HepG2 (cell line): ENCODE data around the gene PDLIM4. TPM values are rescaled to one million over a fixed set of nuclear protein-coding genes. Genes with fewer than 3 reads are reported as not detected.

ENCODE experiments used
- ATAC-seq: fragments of 200-7000 bp; cut with Tn5 transposase; 3 replicates; pipeline ENCODE4 v1.9.1; 2020; ENCODE audit warnings: mild to moderate bottlenecking, moderate library complexity
- BruUV-seq: library from RNA; stranded (reverse); fragments of 400-500 nt; replicated peaks from 2 replicates; lab custom pipeline; 2021; lab: Mats Ljungman, UMichigan
- CTCF ChIA-PET: fragments of 300-600 bp; formaldehyde crosslinking; extraction: SDS; loops from one replicate; lab custom pipeline; 2021; ENCODE audit warnings: low total read pairs, inconsistent platforms, low intra/inter-chr PET ratio; lab: Yijun Ruan, JAX
- POLR2A ChIA-PET: fragments of 350-600 bp; sonication (Branson Sonifier 250); formaldehyde crosslinking; loops from one replicate; lab custom pipeline; 2020; ENCODE audit warnings: antibody characterized with exemption, inconsistent platforms; lab: Yijun Ruan, JAX
- DNase-seq: peaks from one replicate; pipeline ENCODE4 v3.0.0-alpha.2; 2015; ENCODE audit warnings: low spot score
- FAIRE-seq: peaks from 3 replicates; lab custom pipeline; 2011; peaks lifted over from hg19 to GRCh38; lab: Jason Lieb, UNC
- H2AFZ ChIP-seq: one replicate; pipeline ENCODE4 v1.6.1; 2011; ENCODE audit warnings: low read length, inconsistent platforms
- H3K27ac ChIP-seq: fragments of 300-600 bp; 3 replicates; pipeline ENCODE4 v1.8.0; 2011; ENCODE audit warnings: mixed run types, mild to moderate bottlenecking, mixed read lengths, low read length, inconsistent platforms; ENCODE audit not compliant: insufficient read depth; ENCODE audit errors: extremely low read length
- H3K27me3 ChIP-seq, 2 experiments: fragments of 200-600 bp in 1 of 2; 2 replicates in 1 of 2; 3 replicates in 1 of 2; pipeline versions ENCODE4 v1.6.0 to v1.8.0; 2011; ENCODE audit warnings: low read length in 2 of 2, mild to moderate bottlenecking in 2 of 2, moderate library complexity in 2 of 2, inconsistent platforms in 1 of 2; ENCODE audit not compliant: insufficient read depth in 2 of 2, control insufficient read depth in 1 of 2
- H3K36me3 ChIP-seq, 2 experiments: fragments of 200-600 bp in 1 of 2; replicated peaks in 1 of 2; 2 replicates in 1 of 2; 3 replicates in 1 of 2; pipeline versions ENCODE4 v1.5.1 to v1.8.0; 2011; ENCODE audit warnings: low read length in 2 of 2, inconsistent platforms in 1 of 2; ENCODE audit not compliant: insufficient read depth in 2 of 2, control insufficient read depth in 1 of 2
- H3K4me1 ChIP-seq: 2 replicates; pipeline ENCODE4 v1.5.1; 2012; ENCODE audit warnings: low read length, inconsistent platforms; ENCODE audit not compliant: insufficient read depth
- H3K4me2 ChIP-seq: 2 replicates; pipeline ENCODE4 v1.6.0; 2011; ENCODE audit warnings: low read depth, low read length, inconsistent platforms
- H3K4me3 ChIP-seq, 3 experiments: fragments of 200-600 bp in 1 of 3; sonication (generic), shearing (Covaris generic) in 1 of 3; replicated peaks in 1 of 3; 2 replicates each; pipeline ENCODE4 v1.5.1; 2011 to 2016; ENCODE audit warnings: low read length in 3 of 3, inconsistent platforms in 2 of 3, low read depth in 2 of 3, mild to moderate bottlenecking in 2 of 3, control low read depth in 1 of 3, mixed read lengths in 1 of 3; ENCODE audit not compliant: insufficient read depth in 1 of 3
- H3K79me2 ChIP-seq: one replicate; pipeline ENCODE4 v1.6.1; 2011; ENCODE audit warnings: low read length, inconsistent platforms; ENCODE audit not compliant: insufficient read depth
- H3K9ac ChIP-seq: 2 replicates; pipeline ENCODE4 v1.6.0; 2011; ENCODE audit warnings: mild to moderate bottlenecking, low read depth, low read length, inconsistent platforms; ENCODE audit not compliant: insufficient read depth
- H3K9me3 ChIP-seq: 2 replicates; pipeline ENCODE4 v1.5.1; 2012; ENCODE audit warnings: mild to moderate bottlenecking, low read length
- H4K20me1 ChIP-seq: 2 replicates; pipeline ENCODE4 v1.6.0; 2011; ENCODE audit warnings: inconsistent platforms, mild to moderate bottlenecking, low read length, moderate library complexity; ENCODE audit not compliant: insufficient read depth
- BCL3 ChIP-seq: sonication (generic); formaldehyde crosslinking; IDR thresholded peaks from 2 replicates; pipeline ENCODE4 v1.5.1; 2020; ENCODE audit warnings: mild to moderate bottlenecking, missing genetic modification reagents, moderate library complexity
- GATA4 ChIP-seq: sonication (generic); IDR thresholded peaks from 2 replicates; pipeline ENCODE4 v1.6.1; 2016; ENCODE audit warnings: antibody characterized with exemption, low read depth, borderline replicate concordance
- GPBP1L1 ChIP-seq: sonication (generic); formaldehyde crosslinking; IDR thresholded peaks from 2 replicates; pipeline ENCODE4 v1.5.0; 2020; ENCODE audit warnings: mild to moderate bottlenecking, missing genetic modification reagents
- HNF4A ChIP-seq: sonication (generic); formaldehyde crosslinking; IDR thresholded peaks from 2 replicates; pipeline ENCODE4 v1.4.0; 2020; ENCODE audit warnings: missing genetic modification reagents
- PRDM10 ChIP-seq: sonication (generic); formaldehyde crosslinking; IDR thresholded peaks from 2 replicates; pipeline ENCODE4 v1.4.0; 2020; ENCODE audit warnings: low read depth, missing genetic modification reagents
- SUZ12 ChIP-seq: fragments of 150-350 bp; IDR thresholded peaks from 2 replicates; pipeline ENCODE4 v1.6.1; 2014; ENCODE audit warnings: low read depth, low read length
- ZNF121 ChIP-seq: sonication (generic); formaldehyde crosslinking; IDR thresholded peaks from 2 replicates; pipeline ENCODE4 v1.5.0; 2020; ENCODE audit warnings: mild to moderate bottlenecking, missing genetic modification reagents
- ZNF317 ChIP-seq: sonication (generic); formaldehyde crosslinking; IDR thresholded peaks from 2 replicates; pipeline ENCODE4 v1.5.0; 2020; ENCODE audit warnings: mild to moderate bottlenecking, missing genetic modification reagents
- ZNF441 ChIP-seq: sonication (generic); formaldehyde crosslinking; IDR thresholded peaks from 2 replicates; pipeline ENCODE4 v1.7.0; 2021; ENCODE audit warnings: missing genetic modification reagents, borderline replicate concordance
- ZNF607 ChIP-seq: sonication (generic); formaldehyde crosslinking; IDR thresholded peaks from 2 replicates; pipeline ENCODE4 v1.5.1; 2020; ENCODE audit warnings: missing genetic modification reagents, mild to moderate bottlenecking, borderline replicate concordance
- in situ Hi-C: cut with HindIII; loops from 2 replicates; pipeline ENCODE4 v1.10.0; 2017; ENCODE audit warnings: low pct_unique_long_range_greater_than_20kb; ENCODE audit not compliant: extremely low pct_ligation_motif_present
- intact Hi-C: fragments of 100-400 bp; cut with micrococcal nuclease; formaldehyde crosslinking; loops from one replicate; pipeline ENCODE4 v1.10.0; 2022; ENCODE audit not compliant: unreplicated experiment
- polyA plus RNA-seq, 8 experiments: library from polyadenylated mRNA; depleted of rRNA in 3 of 8; stranded (reverse) in 7 of 8; unstranded in 1 of 8; fragments of >200 nt; fragmentation: Illumina TruSeq in 4 of 8; extraction: Trizol in 4 of 8; gene quantifications; 2 replicates each; pipeline versions ENCODE4 v1.2.1 to v1.2.3, GENCODE V29; 2011 to 2016; ENCODE audit warnings: low read depth in 4 of 8, missing spikeins in 1 of 8, mixed read lengths in 1 of 8; ENCODE audit not compliant: insufficient read depth in 1 of 8
- total RNA-seq, 5 experiments: library from RNA; depleted of rRNA; stranded (reverse); fragments of >200 nt; fragmentation: Illumina TruSeq; extraction: Trizol; gene quantifications; 2 replicates each; pipeline ENCODE4 v1.2.3, GENCODE V29; 2016; ENCODE audit warnings: low read depth in 1 of 5

Gene PDLIM4
- total and polyA plus RNA-seq, 2 of the 13 experiments (the other 11 are each of a cell fraction or from before 2014, with no cell fraction given) = 1.1 to 2.3 TPM

- FAIRE-seq (no peak), DNase-seq (peak; percentile 35), ATAC-seq (peak; percentile 78)
- H2AFZ ChIP-seq = no peak overlapping the region
- no peak overlapping the region for H3K4me2 ChIP-seq
- no peak overlapping the region for H3K27ac ChIP-seq
- in situ Hi-C loops = no loop called here
- ChIA-PET CTCF (no interaction called here), POLR2A (interaction anchor here (0.9 to 1.1 kb wide), 2 partner anchors 16 to 60 kb away, joined by 3 to 6 read pairs; partner anchors contain the start of genes SLC22A4 and SLC22A5)
- BruUV-seq = no TSS peak
- H3K36me3 ChIP-seq = no peaks in the 10 kb centered on the region
- no peak overlapping the region for H3K9ac ChIP-seq
- H3K4me1 ChIP-seq = peaks cover 34% of the 10 kb centered on the region
- no peaks in the 10 kb centered on the region for H3K79me2 ChIP-seq
- no peaks in the 10 kb centered on the region for H4K20me1 ChIP-seq
- TF ChIP-seq ZNF121 (CRISPR knock-in tag) = no peak
- peak; percentile 29 for TF ChIP-seq HNF4A (CRISPR knock-in tag)
- TF ChIP-seq ZNF607 (CRISPR knock-in tag) = no peak
- TF ChIP-seq GATA4 = no peak
- TF ChIP-seq GPBP1L1 = no peak
- TF ChIP-seq ZNF441 (CRISPR knock-in tag) = no peak
- no peak for TF ChIP-seq SUZ12
- TF ChIP-seq BCL3 (CRISPR knock-in tag) = no peak
- TF ChIP-seq PRDM10 (CRISPR knock-in tag) = no peak
- TF ChIP-seq ZNF317 (CRISPR knock-in tag) = peak; percentile 54; the same call in 1 of the 2 replicates
- H3K4me3 ChIP-seq = no peak overlapping the region
- no peaks in the 10 kb centered on the region for H3K27me3 ChIP-seq
- no peaks in the 10 kb centered on the region for H3K9me3 ChIP-seq
- intact Hi-C loops = no loop called here
These were observed 52.2 kb downstream of the PDLIM4 start for GRCh38 chr5:132309679-132310078.
